Stimulated activated CD4-positive, alpha-beta T cell treated with anti-CD3 and anti-CD28 coated beads, Interleukin-15, amount 100 ng/mL, for 48 hours (primary cell): ENCODE data around the gene MAST2.

Source experiments
- DNase-seq, 2 donors: peaks; one replicate each; pipeline ENCODE4 v3.0.0-alpha.2; 2020; ENCODE audit warnings: low read depth in 2 of 2

The MAST2 gene

DNA sequence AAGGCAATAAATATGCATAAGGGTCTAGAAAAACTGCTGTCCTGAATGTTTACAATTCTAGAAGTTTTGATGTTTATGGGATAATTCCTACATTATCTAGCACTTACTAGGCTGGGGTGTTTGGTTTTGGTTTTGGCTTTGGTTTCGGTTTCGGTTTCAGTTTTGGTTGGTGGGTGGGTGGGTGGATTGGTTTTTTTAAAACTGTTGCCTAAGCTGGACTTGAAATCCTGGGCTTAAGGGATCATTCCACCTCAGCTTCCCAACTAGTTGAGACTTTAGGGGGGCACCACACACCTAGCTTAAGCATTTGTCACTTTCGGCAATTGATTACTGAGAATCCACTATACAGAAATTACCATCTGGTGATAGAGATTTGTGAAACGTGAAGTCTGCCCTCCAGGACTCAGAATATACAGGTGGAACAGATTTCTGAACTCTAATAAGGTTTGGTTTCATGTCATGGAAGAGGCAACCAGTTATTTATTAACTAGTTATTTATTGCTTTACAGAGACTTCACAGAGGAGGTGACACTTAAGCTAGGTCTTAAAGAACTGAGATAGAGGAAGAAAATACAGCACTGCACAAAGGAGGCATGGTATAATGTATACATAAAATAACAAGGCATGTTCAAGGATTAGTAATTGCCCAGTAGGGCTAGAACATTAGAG is 259.4 kb downstream of the MAST2 start:
- peak; percentile 4 to 37 for DNase-seq

DNA sequence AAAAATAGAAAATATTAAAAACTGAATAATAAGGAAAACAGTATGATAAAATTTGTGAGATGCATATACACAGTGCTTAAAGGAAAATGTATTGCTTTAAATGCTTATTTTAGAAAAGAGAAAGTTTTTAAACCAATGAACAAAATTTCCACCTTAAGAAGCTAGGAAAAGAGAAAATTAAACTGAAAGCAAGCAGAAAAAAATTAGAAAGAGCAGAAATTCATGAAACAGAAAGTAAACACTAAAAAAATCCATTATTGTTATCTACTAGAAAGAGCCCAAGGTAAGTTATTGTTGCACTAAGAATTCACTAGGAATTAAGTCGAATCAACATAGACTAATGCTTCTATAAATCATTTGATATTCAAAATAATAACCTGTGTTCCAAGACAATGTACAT is 261.3 kb downstream of the MAST2 start:
- DNase-seq, result no peak

GRCh38 chr1:46065405-46065804 is 262.0 kb downstream of the MAST2 start:
- no peak for DNase-seq

DNA sequence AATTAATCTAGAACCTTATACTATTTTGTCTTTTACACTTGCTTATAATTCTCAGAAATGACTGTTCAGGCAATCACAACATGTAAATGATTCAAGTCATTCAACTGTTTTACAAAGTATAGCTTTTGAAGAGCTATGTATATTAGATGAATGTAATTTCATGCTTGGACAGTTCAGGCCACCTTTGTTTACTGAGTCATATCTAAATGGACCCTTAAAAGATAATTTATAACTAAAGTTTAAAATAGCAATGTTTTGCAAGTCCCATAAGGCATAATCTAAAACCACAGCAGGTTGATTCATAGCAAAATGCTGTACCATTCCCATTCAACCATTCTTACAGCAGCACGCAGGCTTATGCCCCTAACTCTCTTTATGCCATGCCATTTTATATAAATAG is 264.2 kb downstream of the MAST2 start:
- no peak for DNase-seq

- DNase-seq, result no peak
These were observed 265.1 kb downstream of the MAST2 start for GRCh38 chr1:46068525-46068924.

DNA sequence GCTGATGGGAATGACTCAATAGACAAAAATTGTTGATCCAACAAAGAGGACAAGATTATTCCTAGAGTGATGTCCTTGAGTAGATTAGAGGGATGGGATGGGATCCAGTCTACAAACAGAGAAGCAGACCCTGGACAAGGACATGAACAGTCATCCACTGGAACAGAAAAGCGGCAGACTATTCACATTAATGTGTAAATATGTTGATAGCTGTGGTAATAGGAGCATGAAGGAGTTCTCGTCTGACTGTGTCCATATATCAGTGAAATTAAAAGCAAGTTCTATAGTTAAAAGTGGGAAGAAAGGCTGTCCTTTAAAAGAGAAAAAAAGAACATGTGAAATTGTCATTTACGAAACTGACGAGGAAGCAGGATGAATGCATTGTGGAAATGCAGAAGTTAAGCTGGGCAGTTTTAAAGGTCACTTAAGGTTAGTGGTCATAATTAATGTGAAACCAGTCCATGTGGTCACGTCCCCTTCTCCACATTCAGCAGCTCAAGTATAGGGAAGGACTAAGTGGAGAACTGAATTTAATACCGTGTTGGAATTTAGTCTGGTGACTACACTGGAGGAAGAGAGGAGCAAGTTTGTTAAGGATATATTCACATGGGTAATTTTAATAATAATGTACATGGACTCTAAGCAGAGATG is 266.9 kb downstream of the MAST2 start:
- DNase-seq, result no peak

DNA sequence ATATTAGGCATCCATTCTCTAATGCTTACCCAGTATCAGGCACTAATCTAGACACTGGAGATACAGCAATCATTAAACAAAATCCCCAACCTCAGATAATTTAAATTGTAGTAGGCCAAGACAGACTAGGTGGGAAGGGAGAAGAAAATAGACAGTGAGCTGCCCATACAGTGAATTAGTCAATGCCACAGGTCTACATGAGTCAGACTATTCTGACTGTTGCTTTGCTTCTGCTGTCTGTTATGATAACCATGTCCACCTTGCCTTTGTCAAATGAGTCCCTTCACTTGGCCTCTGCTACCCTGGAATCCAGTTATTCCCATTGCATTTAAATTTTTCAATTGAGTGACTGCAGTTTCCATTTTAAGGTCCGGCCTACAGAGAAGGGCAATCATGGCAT is 269.6 kb downstream of the MAST2 start:
- no peak for DNase-seq

DNA sequence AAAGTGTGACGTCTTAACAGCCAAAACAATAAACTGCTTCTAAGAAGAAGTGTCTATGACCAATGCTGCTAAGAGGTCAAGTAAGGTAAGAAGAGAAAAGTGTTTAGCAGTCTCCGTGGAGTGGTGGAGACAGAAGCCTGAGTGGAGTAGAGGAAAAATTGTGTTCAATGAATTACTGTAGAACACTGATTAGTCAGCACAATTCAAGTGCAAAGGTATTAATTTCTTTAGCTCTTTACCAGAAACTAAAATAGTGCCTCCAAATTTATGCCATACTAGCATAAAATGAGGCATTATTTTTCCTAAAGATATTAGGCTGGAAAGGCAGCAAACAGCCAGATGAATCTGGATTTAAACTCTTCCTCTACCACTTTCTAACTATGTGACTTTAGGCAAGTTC is 272.9 kb downstream of the MAST2 start:
- DNase-seq, result no peak

DNA sequence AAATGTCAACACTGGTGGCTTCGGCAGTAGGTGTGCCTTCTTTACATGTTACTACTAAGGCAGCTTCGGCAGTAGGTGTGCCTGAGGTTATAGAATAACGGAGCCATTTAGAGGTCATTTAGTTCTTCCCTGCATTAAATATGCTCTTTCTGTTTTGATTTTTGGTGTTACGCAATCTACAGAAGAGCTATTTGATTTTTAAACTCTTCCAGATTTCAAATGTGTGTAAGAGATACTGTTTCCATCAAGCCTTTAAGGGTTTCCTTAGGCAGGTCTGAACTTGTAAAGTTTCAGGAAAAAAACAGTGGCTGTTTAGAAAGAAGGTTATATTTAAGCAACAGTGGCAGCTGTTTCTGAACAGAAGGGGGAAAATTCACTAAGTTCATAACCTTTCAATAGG is 274.2 kb downstream of the MAST2 start:
- no peak for DNase-seq

DNA sequence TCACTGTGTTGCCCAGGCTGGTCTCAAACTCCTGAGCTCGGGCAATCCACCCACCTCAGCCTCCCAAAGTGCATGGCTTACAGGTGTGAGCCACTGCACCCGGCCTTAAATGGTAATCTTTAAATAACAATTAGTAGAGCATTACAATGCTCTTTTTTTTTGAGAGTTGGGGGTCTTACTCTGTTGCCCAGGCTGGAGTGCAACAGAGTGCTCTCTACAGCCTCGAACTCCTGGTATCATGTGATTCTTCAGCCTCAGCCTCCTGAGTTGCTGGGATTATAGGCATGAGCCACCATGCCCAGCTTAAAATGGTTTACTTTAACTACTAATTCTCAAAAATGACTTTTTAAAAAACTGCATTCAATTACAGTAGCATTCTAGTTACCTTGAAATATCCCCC is 276.8 kb downstream of the MAST2 start:
- DNase-seq, result no peak

- DNase-seq, result no peak
These were observed 277.8 kb downstream of the MAST2 start for GRCh38 chr1:46081206-46081605.

- DNase-seq, result no peak
These were observed 278.2 kb downstream of the MAST2 start for GRCh38 chr1:46081619-46082018.

- DNase-seq, result no peak
These were observed 280.2 kb downstream of the MAST2 start for GRCh38 chr1:46083579-46083978.

DNA sequence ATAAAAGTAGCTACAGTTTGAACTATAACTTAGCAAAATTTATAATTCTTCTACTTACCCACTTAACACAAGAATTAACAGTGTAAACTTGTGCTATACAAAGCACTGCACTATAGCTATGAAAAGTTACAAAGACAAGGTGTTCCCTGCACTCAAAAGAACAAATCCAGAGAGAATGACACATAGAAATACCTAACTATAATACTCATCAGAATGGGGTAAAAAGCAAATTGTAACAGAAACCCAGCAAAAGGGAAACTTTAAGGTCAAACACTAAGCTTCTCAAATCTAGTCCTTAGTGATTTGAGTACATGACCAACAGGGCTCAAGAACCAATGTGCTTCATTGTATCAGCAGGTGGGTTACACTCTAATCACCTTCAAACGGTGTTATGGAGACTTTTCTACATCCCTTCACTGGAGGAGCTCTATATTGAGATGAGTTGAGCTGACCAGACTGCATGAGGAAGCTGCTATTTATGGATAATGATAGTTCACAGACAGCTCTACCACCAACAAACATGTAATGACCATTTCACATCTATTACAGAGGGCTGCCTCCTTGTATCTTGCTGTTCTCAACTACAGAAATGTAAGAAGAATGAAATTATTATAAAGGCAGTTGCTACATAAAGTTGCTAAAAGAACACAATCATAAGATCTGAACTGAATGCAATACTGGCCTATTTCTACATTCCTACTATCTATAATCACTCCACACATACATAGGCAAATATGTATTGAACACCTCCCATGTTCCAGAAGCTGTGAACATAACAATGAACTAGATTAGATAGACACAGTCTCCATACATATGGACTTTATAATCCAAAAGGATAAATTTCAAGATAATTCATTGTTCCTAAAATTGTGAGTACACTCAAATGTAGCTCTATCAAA is 281.4 kb downstream of the MAST2 start:
- no peak for DNase-seq
